Ureter (tissue), 1 donor: ENCODE results near the gene CWF19L1. TPM values are rescaled to one million over a fixed set of nuclear protein-coding genes. Genes with fewer than 3 reads are reported as not detected.
"Not testable (repeated sequence)": the region's sequence is repeated elsewhere in the genome, so short reads cannot be mapped to it uniquely, and the experiment has no call there.

Experiments used
- DNase-seq: peaks from one replicate; pipeline ENCODE4 v3.0.0-alpha.2; 2020; ENCODE audit warnings: low spot score
- total RNA-seq: library from RNA; stranded (reverse); gene quantifications from one replicate; pipeline ENCODE4 v1.2.4, GENCODE V29; 2023
- donor health status: DM: yes; HTN: yes; CAD: no.

The CWF19L1 gene
- total RNA-seq, result 31.2 TPM

GRCh38 chr10:100267239-100268104, at the start of gene CWF19L1:
Gene CWF19L1, minus strand, starts transcription at chr10:100267638. Its CDS starts 45 bp downstream, at chr10:100267593.
- peak; percentile 89 for DNase-seq

DNA sequence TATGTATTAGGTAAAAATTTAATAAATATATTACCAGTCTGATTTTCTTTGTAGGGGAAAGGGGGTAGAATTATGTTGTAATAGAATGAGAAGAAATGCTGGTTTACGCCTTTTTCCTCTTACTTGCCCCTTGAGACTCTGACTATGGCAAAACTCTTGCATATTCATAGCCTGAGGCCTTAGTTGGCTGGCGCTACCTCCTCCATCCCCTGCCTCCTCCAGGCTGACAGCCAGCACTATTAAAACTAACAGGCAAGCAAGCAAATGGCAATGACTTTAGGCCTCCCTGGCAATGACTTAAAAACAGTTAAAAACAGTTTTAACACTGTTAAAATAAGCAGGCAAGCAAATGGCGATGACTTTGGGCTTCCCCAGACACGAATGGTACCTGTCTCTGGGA, 48.2 kb upstream of the CWF19L1 start:
- no peak for DNase-seq

GRCh38 chr10:100311298-100311697, 43.9 kb upstream of the CWF19L1 start:
- no peak for DNase-seq

DNA sequence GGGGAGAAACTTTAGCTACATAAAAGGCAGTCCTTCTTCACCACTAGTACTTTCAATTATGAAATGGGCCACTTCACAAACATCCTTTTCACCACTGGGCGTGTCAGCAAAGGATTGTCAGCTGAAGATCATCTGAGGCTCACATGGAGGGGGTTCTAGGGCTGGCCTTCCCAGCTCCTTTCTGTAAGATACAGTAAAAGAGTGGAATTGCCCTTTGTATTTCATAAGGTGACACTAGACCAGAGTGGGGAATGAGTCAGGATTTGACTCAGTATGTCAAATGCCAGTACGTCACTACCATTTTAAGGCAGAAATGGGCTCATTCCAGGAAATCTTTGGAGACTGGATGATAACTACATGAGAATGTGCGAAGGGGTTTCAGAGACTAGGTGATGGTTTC, 40.2 kb upstream of the CWF19L1 start:
- no peak for DNase-seq

DNA sequence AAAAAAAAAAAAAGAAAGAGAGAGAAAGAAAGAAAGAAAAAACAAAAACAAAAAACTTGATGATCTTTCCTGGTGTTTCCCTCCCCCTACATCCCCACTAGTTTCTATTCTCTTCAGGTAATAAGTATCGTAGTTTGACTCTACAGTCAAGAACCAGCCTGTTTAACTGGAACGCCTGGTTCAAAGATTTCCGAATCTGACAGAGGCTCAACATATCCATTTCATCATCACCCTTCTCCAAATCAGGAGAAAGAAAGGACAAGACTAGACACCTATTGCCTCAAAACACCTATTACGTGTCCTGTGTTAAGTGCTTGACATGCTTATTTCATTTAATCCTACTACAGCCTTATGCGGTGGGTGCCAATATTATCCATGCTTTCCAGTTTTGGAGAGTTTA, 39.4 kb upstream of the CWF19L1 start:
- no peak for DNase-seq

- DNase-seq, result no peak
These were observed 37.0 kb upstream of the CWF19L1 start for GRCh38 chr10:100304414-100304813.

- no peak for DNase-seq
These were observed 36.4 kb upstream of the CWF19L1 start for GRCh38 chr10:100303724-100304319.

GRCh38 chr10:100301123-100301522, 33.7 kb upstream of the CWF19L1 start:
- not testable (repeated sequence) for DNase-seq

DNA sequence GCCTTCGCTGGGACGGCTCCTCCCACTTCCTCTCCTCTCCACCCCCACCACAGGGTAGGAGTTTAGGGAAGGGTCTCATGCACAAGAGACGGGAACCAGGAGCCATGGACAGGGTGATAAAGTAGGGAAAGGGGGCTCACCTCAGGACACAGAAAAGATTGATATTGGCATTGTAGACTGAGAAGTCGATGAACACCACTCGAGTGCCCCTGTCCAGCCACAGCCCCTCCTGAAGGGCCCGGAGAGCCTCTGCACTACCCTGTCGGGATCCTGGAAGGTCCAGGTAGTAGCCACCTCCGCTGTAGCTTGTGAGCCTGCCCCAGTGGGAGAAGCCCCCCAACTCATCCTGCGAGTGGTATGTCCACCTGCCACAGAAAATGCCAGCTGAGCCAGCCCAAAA, 29.8 kb upstream of the CWF19L1 start:
- DNase-seq, result no peak

- DNase-seq, result no peak
These were observed 25.6 kb upstream of the CWF19L1 start for GRCh38 chr10:100293066-100293465.

DNA sequence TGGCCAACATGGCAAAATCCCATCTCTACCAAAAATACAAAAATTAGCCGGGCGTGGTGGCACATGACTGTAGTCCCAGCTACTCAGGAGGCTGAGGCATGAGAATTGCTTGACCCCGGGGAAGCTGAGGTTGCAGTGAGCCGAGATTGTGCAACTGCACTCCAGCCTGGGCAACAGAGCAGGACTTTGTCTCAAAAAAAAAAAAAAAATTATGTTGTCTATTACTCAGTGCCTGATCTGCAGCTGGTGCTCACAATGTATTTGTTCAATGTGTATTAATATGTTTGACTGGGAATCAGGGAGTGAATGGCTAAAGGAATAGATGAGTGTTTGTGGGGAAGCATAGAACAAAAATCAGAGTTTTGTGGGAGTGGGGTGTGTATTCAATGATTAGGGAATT, 24.9 kb upstream of the CWF19L1 start:
- not testable (repeated sequence) for DNase-seq

- DNase-seq, result no peak
These were observed 23.9 kb upstream of the CWF19L1 start for GRCh38 chr10:100291356-100291755.

DNA sequence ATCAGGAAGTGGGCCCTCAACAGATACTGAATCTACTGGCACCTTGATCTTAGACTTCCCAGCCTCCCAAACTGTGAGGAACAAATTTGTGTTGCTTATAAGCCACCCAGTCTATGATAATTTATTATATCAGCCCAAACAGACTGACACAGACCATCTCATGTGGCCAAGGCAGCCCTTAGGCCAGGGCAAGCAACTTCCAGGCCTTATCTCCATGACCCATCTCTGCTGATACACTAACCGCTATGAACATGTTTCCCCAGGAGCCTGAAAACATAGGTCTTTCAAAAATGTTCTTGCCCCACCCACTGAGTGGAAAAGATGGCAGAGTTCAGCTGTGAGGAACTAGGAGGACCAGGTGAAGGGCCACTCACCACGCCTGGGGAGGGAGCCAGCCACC, 22.2 kb upstream of the CWF19L1 start:
- no peak for DNase-seq

GRCh38 chr10:100288196-100288595, 20.8 kb upstream of the CWF19L1 start:
- no peak for DNase-seq

DNA sequence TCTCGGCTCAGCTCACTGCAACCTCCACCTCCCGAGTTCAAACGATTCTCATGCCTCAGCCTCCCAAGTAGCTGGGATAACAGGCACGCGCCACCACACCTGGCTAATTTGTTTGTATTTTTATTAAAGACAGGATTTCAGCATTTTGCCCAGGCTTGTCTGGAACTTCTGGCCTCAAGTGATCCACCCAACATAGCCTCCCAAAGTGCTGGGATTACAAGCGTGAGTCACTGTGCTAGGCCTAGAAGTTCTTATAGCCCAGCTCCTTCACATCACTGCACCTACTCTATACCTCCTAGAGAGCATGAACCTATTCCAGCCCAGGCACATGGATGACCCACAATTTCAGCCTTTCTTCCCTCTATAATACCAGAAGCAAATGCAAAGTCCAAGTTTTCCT, 20.3 kb upstream of the CWF19L1 start:
- no peak for DNase-seq

DNA sequence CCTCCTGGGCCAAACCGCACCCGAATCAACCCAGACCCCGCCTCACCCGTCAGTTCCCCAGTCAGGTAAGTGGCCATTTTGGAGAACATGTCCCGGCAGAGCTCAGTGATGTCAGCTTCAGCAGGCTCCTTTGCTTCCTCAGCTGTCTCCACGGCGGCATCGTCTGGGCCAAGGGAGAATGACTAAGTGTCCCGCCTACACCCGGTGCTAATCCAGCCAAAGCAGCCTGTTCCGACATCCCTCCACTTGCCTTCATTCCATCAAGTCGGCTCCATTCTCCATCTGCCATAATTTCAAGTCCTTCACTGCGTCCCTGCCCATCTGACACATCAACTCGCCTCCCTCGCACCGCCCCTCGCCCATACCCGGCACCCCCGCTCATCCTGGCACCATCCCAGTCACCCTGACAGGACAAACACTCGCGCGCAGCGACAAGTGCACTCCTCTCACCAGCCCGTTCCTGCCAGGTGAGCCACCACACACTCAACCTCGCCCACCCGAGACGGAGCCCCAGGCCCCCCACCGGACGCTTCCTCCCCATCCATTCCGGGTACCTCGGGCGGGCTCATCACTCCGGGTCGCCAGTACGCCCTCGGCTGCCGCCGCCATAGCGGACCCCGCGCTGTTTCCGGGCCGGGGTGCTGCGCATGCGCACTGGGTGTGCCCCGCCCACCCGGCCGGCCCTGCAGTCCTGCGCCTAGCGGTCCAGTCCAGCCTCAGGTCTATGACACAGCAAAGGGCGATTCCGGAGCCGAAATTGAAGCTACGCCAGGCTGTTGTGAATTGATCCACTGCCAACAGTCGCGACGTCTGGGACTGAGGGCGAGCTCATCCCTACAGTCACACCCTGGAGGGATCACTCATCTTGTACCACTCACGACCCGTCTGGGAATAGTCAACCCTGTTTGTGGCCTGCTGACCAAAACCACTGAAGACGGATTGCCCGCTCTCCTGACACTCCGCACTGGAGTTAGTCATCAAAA, 18.9 kb upstream of the CWF19L1 start, which contains the start of gene BLOC1S2:
TSS of gene BLOC1S2 (minus strand) at position 630 of the 983 bp plus-strand sequence. CDS start at position 609, 21 bp downstream.
- peak; percentile 85 for DNase-seq

DNA sequence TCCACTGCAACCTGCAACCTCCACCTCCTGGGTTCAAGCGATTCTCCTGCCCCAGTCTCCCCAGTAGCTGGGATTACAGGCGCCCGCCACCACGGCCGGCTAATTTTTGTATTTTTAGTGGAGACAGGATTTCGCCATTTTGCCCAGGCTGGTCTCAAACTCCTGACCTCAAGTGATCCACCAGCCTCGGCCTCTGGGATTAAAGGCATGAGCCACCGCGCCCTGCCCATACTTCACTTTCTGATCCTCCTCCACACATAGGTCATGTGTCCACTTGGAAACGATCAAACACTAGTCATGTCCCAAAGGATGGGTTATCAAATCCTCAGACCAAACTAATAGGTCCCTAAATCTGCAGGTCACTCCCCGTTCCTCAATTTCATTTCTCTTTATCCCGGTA, 17.9 kb upstream of the CWF19L1 start:
- DNase-seq, result not testable (repeated sequence)

DNA sequence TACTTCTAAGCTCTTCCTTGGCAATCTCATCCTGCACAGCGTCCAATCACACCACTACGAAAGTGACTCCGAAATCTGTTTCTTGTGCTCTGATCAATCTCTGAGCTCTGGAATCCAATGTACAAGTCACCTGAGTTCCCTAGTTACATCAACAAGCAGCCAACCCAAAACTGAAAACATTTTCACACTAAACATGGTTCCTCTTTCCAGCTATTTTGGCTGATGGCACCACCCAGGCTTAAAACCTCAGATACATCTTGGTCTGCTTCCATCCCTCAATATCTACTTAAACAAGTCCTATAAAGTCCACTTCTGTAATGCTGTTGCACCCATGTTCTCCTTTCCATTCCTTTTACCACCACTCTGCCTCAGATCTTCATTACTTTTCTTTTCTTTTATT, 15.5 kb upstream of the CWF19L1 start:
- no peak for DNase-seq

- not testable (repeated sequence) for DNase-seq
These were observed 9.5 kb upstream of the CWF19L1 start for GRCh38 chr10:100276971-100277370.

DNA sequence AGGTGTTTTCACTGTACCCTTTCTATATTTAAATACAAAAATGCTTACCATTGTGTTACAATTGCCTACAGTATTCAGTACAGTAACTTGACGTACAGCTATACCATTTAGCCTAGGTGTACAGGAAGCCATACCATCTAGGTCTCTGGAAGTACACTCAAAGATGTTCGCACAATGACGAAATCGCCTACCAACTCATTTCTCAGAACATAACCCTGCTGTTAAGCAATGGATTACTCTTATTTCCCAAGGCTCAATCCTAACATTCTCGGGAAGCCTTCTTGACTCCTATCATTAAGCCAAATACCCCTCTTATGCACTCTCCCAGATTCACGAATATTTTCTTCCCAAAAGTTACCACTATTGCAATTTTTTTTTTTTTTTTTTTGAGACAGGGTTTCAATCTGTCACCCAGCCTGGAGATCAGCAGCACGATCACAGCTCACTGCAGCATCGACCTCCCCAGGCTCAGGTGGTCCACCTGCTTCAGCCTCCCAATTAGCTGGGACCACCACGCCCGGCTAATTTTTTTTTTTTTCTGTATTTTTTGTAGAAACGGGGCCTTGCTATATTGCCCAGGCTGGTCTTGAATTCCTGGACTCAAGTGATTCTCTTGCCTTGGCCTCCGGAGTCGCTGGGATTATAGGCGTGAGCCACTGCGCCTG, 1.5 kb downstream of the CWF19L1 start:
- no peak for DNase-seq

DNA sequence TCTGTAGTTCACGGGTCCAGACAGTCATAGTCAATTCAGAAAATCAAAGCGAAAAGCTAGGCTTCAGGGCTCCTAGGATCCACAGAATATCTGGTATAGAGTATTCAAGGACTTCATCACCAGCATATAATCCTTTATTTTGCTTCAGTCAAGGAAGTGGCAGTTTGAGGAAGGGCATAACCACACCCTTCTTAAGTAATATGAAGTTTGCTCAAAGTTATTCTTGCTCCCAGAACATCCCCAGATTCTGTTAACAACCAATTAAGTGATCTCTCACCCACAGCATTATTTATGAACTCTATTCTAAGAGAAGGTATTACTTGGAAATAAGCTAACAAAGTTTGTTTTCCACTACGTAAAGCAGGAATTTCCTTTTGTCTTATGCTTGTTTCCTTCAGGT, 13.2 kb downstream of the CWF19L1 start:
- no peak for DNase-seq
